GM12874 (cell line): ENCODE data around the gene SPSB4.

Source experiments
- TF ChIP-seq, protein P1 (sequence below): IDR thresholded peaks from 2 replicates; pipeline ENCODE4 v1.5.1; 2011; ENCODE audit warnings: low read depth, mild to moderate bottlenecking, control low read depth, low read length, moderate library complexity; ENCODE audit not compliant: insufficient read depth

The SPSB4 gene

DNA sequence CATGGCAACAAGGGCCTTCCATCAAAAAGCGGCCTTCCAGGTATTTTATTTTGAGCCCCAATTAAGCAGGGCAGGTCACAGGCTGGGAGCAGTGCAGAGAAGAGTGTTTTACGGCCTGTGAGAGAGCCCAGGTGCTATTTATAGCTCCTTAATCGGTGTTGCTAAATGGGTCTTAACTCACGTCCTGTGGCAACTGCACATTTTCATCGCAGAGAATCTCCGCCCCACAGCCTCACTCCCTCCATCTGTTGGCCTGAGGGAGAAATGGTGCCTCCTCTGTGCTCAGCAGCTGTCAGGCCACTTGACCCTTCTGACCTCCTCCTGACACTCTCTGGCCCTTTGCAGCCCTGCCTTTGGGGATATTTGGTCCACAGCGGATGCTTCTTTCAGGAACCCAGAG is 58.6 kb downstream of the SPSB4 start:
- TF ChIP-seq, protein P1, sequence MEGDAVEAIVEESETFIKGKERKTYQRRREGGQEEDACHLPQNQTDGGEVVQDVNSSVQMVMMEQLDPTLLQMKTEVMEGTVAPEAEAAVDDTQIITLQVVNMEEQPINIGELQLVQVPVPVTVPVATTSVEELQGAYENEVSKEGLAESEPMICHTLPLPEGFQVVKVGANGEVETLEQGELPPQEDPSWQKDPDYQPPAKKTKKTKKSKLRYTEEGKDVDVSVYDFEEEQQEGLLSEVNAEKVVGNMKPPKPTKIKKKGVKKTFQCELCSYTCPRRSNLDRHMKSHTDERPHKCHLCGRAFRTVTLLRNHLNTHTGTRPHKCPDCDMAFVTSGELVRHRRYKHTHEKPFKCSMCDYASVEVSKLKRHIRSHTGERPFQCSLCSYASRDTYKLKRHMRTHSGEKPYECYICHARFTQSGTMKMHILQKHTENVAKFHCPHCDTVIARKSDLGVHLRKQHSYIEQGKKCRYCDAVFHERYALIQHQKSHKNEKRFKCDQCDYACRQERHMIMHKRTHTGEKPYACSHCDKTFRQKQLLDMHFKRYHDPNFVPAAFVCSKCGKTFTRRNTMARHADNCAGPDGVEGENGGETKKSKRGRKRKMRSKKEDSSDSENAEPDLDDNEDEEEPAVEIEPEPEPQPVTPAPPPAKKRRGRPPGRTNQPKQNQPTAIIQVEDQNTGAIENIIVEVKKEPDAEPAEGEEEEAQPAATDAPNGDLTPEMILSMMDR, result no peak

DNA sequence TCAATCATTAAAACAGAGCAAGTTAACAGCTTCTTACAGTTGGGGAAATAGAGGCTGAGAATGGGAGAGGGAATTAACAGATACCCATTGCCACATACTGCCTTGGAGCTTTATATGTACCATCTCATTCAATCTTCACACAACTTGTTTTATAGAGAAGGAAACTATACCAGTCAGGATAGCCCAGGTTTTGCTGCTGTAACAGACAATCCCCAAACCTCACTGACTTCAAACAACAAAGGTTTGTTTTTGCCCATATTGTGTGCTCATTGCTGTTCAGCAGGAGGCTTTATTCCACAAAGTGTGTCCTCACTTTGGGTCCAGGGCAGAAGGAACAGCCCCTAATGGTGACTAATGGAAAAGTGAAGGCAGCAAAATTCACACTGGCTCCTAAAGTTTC is 59.2 kb downstream of the SPSB4 start:
- TF ChIP-seq, protein P1, result no peak

DNA sequence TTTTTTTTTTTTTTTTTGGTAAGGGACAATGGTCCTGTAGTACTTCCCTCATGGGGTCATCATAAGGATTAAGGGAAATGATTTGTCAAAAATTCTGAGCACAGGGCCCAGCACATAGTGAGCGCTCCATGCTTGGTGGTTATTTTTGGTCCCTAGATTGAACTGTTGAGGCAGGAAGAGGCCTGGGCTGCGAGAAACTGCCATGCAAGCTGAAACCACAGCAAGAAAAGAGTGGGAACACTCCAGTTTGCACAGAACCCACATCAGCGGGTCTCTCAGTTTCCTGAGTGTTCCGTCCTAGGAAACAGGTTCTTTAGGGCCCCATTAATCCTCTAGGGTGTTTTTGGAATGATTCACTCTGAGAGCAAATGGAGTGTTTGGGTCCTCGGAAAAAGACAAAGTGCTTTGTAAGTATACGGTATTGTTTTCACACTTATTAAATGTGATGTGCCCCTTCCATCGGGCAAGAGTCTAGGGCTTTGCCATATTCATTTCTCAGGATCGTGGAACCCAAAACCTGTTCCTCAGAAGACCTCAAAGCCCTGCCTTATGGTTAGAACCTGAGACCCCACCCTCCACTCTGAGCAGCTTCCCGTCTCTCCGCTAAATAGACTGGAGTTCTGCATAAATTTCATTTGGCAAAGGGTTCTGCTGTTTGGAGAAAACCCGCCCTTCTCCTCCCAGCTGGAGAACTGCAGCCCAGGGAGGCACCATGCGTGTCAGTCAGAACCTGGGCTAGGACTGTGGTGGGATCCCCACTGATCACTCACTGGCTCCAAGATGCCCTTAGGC is 60.4 kb downstream of the SPSB4 start:
- TF ChIP-seq, protein P1, result no peak

DNA sequence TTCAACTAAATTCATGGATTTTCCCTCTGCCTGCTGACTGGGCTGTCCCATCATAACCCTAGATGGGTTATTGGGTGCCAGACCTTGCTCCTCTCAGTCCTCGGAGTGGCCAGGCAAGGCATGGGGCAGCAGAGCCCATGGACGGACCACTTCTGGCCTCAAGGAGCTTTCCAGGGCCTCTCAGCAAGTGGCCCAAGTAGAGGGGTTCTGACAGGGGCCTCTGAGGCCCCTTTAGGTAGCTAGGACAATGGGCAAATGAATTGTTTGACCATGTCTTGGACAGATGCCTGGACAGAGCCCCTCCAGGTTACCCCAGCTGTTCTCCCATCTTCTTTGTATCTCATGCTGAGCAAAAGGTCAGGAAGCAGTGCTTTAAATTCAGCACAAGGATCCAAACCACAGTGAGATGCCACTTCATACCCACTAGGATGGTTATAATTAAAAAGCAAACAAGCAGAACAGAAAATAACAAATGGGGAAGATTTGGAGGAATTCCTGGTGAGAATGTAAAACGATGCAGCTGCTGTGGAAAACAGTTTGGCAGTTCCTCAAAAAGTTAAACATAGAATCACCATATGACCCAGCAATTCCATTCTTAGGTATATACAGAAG is 61.6 kb downstream of the SPSB4 start:
- TF ChIP-seq, protein P1, result no peak

DNA sequence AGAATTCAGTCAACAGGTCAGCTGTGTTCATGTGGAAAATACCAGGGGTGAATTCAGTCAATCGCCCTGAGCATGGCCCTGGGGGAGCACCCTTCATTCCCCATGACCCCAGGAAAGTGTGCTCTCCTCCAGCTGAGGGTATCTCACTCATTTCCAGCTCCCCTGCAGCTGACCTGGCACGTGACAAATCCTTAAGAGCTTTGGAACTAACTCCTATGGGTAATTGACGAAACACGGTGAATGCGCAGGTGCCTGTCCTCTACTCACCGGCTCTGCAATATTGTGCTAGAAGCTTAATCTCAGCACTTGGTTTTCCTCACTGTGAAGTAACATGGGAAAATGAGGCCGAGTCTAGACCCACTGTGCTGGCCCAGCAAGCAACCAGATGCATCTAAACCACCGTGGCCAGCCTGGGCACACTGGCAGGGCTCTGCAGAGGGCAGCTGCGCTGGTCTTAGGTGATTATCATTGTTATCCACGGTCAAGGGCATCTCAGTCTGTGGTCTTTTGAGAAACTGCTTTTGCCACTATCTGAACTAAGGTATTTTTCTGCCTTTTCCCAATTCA is 63.1 kb downstream of the SPSB4 start:
- TF ChIP-seq, protein P1, result no peak

DNA sequence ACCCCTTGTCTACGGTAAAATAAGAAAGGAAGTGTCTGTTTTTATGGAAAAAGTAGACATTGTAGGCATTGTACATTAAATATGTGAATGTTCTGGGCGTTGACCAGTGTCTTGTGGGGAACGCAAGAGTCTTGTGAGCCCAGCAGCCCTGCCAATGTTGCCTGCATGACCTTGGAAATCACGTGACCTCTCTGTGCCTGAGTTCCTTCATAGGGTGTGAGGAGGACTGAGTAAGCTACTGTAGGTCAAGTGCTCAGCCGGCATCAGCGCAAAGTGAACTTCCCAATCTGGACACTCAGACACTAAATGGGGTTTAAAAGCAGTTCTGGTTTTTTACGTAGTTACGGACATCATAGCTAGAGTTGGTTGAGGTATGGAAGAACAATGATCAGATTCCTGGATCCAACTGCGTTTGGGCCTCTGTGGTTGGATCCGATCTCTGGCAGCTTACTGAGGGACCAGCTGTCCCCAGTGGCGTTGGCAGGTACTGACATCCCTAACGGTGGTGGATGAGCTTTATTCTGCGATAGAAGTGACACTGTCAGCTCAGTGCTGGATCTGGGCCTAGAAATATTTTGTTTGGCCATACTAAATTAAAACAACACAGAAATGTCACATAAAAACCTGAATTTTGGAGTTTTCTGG is 63.8 kb downstream of the SPSB4 start:
- TF ChIP-seq, protein P1, result peak; percentile 38; the same call in 1 of the 2 replicates
